Measurements from ENCODE around the gene ALK.

ALK gene

DNA sequence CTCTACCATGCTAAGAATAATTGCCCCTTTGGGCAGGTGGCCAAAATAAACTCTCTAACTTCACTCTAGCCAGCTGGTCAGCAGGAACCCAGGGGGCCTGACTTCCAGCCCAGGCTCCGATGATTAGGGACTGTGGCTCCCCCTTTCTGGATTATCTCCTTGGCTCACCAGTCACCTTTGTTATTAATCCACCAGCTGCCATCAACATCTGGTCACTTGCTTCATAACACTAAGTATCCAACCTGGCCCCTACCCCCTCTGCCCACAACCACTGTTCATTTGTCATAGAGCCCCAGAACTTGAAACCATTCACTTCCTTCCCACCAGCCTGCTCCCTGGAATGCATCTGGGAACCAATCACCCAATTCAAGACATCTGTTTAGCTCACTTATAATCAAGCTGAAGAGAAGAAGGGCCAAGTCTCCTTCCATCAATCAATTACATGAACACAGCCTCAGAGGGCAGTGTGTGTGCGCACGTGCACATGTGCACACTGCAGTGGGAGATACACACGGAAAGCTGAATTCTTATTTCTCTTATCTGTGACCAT is 215.1 kb downstream of the ALK start:
- DNase-seq (ENCODE audit: low read depth) = no peak

DNA sequence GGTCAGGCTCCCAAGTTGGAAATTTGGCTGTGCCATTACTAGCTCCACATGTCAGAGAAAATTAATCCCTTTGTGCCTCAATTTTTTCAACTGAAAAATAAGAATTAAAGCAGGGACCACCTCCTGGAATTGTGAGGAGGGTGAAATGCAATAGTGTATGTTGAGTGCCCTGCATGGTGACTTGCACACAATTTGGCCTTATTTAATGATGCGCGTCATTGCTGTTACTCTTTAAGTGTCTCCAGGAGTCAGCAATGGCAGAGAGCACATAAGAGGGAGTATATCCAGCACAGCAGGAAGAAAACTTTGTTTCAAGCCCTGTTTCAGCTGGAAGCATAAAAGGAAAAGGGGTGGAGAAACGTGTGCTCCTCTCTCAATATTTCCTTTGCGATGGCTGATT is 215.8 kb downstream of the ALK start:
- DNase-seq (ENCODE audit: low read depth) = no peak

DNA sequence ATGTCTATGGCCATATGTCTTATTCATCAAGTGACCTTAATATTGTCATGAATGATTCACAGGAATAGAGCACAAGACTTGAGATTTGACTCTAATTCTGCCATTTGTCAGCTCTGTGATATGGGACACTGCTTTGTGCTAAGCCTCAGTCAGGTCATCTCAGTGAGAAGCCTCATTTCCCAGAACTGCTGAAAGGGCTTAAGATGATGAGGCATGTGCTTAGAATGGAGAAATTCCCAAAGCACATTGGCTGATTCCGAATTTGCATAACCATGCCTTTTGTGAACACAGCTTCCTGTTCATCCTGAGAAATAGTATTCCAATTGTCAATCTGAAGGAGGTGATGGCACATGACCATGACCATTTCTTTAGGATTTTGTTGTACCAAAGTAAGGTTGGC is 218.1 kb downstream of the ALK start:
- DNase-seq (ENCODE audit: low read depth) = no peak

DNA sequence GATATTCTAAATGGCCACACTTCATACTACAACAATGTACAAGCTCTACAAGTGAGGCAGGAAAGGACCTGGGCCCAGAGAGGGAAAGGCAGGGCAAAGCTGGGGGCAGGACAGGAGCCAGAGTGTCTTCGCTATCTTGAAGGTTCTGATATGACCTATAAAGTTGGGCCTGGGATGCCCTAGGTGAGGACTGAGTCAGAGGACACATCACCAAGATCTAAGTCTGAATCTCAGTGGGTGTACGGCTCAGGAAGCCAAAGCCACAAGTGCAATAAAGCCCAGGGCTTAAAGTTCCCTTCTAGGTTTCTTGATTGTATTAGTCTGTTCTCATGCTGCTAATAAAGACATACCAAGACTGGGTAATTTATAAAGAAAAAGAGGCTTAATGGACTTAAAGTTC is 219.1 kb downstream of the ALK start:
- no peak for DNase-seq (ENCODE audit: low read depth)

DNA sequence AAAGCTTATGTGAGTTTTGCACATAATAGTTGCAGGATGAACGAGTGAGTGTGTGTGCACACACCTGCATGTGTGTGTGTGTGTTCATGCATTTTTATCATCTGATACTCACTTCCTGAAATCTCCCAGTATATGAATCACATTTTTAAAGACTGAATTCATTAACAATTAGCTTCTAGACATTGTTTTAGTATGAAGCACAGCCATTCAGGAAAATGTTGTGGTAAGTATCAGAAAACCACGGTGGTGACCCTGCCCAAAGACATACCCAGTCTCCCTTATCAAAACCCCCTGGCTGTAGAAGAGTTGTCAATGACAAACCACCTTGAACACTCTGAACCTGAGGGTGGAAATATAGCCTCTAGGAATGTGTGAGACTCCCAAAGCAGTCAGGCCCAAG is 220.8 kb downstream of the ALK start:
- DNase-seq (ENCODE audit: low read depth) = peak; percentile 22

DNA sequence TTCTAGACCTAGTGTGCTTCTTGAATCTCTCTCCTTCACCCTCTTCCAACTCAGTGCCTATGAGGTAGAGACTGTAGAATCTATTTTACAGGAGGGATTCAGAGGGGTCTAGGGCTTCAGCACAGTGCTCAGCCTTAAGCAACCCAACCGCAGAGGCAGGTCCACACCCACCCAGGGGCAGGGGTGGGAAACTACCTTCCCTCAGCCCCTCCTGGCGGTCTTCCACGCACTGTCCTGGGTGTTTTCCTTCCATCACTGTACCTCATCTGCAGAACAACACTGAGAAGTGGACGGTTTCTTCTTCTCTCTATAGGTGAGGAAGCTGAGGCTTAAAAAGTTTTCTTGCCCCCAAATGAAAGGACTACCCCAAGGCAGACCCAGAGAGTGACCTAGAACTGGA is 222.3 kb downstream of the ALK start:
- DNase-seq (ENCODE audit: low read depth) = no peak

DNA sequence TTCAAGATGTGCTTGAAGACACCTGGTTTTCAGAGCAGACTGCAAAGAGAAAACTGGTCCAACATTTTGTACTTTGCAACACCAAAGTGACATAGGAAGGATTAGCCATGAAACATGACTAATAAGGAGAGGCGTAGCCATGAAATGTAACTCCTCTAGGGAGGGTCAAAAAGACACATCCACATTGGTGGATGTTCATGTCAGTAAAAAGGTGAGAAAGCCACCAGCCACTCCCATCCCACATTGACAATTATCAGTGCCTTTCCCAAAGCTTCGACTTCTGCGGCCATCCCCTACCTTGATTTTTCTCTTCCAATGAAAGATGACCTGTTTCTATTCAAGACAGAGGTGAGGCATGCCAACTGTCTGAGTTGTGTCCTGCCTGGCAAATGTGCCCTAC is 223.2 kb downstream of the ALK start:
- no peak for DNase-seq (ENCODE audit: low read depth)

DNA sequence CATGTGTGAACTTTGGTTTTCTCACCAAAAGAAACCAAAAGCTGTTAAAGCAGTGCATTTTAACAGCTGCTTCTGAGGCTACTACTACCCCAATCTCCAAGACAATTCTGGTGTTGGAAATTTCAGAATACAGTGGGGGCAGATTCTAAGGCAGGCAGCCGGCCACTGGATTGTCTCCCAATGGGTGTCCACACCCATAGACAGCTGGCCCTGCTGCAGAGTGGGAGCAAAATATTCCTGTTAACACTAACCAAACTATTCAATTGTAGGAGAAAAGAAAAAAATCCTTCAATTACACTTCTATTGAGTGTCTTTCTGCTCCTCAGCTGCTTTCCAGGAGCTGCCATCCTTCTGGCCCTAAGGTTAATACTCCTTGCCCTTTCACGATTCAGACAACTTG is 223.7 kb downstream of the ALK start:
- DNase-seq (ENCODE audit: low read depth) = no peak

DNA sequence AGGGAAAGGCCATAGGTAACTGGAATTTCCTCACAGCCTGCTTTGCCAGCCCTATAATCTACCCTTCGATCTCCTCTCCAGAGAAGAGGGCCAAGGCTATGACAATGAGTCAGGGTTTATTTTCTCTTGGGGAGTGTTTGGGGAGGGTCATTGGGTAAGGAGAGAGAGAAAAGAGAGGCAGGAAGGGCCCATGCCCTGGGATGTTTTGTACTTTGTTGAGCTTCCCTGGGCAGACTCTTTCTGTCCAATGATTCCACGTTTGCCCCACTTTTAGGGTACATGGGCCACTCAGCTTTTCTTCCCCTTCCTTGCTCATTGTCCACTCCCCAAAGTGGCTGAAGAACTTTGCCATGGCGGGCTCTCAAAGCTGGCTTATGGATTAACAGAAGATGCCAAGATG is 224.2 kb downstream of the ALK start:
- no peak for DNase-seq (ENCODE audit: low read depth)

DNA sequence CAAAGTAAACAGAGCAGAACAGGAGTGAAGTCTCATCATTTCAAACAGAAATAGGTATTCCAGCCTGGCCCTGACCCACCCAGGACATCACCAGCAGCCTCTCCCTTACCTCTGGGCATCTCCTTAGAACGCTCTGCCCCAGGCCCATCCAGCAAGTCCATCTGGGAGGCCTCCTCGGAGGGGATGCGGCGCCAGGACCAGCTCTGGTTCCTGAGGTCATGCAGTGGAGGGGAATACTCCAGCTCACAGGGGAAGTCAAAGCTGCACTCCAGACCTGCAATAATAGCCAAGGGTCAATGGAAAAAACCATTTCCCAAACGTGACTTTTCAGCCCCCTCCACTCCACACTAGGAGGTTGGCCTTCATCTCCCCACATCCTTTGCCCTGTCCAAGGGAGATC is 226.6 kb downstream of the ALK start:
- no peak for DNase-seq (ENCODE audit: low read depth)

DNA sequence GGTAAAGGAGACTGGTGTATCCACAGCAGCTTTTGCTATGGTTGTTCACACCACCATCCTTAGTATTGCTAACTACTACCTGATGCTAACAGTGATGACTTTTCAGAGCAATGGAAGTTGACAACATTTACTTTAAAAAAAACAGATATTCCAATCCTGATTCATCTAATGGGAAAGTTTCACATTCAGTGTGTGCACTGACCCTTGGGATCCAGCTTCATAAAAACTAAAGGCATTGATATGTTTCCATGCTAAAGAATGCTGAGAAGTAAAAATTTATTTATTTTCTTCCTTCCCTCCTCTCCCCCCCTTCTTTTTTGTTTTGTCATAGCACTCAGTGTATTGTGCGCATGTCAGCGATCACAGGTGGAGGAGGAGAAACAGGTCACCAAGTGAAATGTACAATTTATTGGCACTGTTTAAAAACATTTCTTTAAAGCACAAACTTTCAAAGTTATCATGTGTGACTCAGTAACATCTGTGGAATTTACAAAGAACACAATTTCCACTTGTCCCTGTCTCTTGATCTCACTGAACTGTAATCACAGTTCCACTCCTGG is 229.9 kb downstream of the ALK start:
- DNase-seq (ENCODE audit: low read depth) = no peak

DNA sequence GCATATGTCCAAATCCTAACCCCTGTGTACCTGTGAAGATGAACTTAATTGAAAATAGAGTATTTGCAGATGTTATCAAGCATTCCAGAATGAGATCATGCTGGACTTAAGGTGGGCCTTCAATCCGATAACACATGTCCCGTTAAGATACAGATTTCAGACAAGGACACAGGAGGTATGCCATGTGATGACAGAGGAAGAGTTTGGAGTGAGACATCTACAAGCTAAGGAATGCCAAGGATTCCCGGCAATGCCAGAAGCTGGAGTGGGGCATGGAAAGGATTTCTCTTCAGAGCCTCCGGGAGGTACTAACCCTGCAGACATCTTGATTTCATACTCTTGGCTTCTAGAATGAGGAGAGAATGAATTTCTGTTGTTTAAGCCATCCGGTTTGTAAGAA is 231.7 kb downstream of the ALK start:
- DNase-seq (ENCODE audit: low read depth) = no peak

DNA sequence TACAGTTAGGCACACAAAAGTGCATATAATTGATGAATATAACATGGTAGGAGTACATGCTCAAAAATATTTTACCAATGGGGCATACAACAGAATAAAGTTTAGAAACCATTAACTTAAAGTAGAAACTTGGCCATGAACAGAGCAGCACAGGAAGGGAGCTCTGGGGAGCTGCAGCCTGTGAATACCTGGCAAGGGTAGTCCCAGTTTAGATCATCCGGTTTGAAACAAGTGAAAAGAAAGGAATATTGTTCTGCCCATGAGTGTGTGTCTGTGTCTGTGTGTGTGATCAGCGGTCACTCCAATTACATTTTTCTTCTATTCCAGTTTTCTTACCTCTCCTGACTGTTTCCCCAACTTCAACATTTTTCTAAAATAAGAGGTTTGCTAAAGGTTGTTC is 233.0 kb downstream of the ALK start:
- DNase-seq (ENCODE audit: low read depth) = no peak

DNA sequence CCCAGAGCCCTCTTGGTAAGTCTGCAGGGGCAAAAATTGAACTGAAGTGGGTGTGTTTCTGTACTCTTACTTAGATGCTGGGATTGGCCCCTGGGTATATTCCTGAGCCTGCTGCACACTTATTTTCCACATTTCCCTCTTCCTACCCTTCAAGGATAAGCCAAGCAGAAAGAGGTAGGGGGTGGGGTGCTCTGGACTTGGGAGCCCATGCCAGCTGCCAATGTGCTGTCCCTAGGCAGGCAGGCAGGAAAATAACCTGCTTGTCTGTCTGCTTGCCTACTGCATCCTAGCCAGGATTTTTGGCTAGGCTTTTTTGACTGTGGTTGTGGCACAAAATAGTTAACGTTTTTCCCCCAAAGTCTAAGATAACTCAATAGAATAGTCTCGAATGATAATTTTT is 234.3 kb downstream of the ALK start:
- no peak for DNase-seq (ENCODE audit: low read depth)

DNA sequence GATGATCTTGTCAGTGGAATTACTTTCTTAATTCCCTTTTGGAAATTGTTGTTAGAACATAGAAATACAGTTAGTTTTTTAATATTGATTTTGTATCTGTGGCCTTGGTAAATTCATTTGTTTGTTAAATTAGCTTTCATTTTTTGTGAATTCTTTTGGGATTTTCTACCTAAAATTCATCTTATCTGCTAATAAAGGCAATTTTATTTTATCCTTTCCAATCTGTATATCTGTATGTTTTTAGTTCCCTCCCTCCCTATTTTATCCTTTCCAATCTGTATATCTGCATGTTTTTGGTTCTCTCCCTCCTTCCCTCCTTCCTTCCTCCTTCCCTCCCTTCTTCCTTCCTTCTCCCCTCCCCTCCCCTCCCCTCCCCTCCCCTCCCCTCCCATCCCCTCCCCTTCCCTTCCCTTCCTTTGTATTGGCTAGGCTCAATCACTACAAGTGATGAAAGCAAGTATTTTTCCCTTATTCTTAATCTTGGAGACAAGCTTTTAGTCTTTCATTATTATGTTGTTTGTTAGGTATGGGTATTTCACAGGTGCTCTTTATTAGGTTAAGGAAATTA is 244.4 kb downstream of the ALK start:
- DNase-seq (ENCODE audit: low read depth) = no peak

DNA sequence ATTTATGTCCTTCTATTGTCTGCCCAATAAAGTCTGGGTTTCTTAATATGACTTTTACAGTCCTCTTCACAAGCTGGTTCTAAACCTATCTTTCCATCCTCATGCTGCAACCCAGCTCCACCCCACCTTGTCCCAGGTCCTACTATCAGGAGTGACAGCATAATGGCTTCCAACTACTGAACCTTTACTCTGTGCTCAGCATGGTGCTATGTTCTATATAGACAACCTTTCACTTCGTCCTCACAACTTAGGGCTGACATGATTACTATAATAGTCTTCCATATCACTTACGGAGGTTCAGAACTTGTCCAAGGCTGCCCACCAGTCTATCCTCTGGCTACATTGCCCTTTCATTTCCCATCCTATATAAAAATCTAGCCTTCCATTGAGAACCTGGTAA is 256.8 kb downstream of the ALK start:
- no peak for DNase-seq (ENCODE audit: low read depth)

DNA sequence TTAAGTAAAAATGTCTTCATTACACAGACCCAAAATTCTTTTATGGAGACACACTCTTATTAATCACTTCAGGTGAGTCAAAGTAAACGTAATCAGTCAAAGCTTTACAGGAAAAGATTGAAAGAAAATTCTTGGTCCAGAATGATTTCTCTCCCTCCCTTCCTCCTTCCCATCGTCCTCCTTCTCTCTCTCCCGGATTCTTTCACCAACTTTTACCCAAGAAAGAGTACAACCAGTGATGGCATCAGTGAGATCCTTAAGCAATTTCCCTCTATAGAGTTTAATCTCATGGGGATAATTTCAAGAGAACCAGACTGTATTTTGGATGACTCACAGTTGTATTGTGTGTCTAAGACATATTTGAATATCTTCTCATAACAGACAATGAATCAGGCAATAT is 258.1 kb downstream of the ALK start:
- peak; percentile 21 for DNase-seq (ENCODE audit: low read depth)

DNA sequence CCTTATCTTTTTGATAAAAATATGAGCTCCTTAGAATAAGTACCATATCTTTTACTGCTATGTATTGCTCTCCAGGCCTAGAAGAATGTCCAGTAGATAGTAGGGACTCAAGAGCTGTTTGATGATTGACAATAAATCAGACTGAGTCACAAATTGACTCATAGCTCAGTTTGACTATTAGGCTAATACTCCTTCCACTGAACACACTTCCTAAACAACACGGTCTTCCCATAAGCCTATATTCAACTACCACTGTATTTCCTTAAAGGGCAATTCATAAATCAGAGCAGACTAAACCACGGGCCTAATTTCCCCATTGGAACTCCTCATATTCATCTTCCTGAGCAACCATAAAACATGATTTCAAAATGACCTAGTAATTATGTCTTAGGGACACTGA is 258.5 kb downstream of the ALK start:
- no peak for DNase-seq (ENCODE audit: low read depth)

DNA sequence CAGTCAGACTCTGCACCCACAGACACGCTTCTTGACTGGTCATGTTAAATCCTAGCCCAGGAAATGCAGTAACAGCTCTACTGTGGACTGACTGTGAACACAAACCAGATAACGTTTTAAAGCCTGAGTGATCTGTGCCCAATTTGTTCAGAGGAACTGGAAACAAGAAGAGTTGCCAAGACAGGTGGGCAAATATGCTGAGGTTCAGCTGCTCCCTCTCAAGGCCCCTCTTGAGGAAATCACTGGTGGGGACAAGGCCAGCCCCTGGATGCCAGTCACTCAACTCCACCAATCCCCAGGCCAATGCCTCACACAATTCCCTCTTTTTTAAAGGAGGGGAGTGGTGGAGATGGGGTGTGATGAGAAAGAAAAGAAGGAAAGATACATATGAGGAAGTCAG is 261.2 kb downstream of the ALK start:
- DNase-seq (ENCODE audit: low read depth) = no peak

DNA sequence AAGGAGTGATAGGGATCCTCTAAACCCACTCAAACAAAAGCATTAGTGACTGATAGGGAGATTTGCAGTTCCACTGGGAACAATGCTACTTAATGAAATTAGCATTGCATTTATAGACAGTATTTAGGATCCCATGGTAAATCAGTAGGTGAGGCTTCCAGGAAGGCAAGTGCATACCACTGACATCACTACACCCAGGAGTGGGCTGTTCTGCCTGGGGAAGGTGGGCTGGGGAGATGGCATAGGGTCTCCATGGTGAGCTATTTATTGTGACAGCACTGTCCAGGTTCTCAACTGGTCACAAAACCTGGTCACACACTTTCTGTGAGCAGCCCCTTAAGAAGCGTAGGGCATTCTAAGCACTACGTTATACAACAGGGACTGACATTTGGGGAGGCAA is 262.2 kb downstream of the ALK start:
- no peak for DNase-seq (ENCODE audit: low read depth)

DNA sequence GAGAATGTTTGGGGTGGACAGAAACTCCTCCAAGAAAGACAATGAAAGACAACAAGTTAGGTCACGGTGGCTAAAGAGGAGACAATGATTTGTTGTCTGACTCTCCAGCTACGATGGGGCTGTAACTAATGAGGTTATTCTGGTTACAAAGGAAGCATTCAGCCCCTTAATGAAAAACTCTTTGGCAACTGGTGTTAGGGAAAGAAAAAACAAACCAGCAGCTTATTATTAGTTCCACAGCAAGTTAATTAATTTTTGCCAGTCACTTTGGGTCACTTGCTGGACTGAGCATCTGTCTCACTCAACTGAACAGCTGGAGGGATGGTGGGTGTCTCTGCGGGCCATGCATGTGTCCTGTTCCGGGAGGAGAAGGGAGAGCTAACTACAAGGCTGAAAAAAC is 263.7 kb downstream of the ALK start:
- no peak for DNase-seq (ENCODE audit: low read depth)

DNA sequence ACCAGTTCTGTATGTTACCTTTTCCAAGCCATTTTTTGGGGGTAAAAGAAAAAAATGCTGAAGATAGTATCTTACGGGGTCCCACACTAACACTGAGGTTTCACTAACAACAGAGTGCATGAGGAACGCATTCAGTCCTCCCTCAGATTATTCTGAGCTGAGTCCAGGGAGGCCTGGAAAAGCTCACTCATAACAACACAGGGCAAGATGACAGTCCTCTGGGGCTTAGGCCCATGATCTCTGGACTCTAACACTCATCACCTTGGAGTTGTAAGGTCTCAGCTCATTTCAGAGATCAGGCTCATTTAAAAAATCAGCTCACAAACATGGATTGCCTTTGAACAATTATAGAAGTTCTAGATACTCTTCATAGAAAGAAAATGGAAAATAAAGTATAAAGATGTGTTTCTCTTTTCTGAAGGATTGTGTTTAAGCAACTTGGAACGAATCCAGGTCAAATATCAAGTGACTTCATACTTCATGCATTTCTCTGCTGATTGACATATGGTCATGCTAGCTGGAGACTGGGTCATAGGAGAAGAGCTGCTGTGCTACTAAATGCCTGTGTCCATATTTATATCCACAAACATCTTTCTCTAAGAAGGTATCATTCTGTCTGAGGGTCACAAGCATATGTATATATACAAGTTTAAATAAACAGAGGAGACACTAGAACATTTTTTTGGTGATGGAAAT is 265.8 kb downstream of the ALK start:
- no peak for DNase-seq (ENCODE audit: low read depth)

DNA sequence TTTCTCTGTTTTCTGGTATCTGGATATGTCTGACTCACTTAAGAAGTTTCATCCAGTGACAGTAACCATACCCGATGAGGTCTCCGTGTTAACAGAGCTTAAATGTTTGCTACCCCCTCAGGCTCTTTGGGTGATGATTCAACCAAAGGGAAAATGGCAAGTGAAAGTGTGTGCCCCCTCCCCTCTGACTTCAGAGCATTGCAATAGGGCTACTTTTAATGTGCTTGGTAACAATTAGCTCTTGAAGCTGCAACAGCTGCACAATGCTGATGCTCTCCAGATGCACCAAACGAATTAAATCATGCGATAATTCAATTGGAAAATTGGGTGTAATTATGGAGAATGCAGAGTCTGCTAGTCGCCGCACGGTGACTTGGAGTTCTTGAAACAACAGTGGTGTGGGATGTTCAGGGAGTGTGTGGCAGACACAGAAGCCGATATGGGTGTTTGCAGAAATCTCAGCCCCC is 270.7 kb downstream of the ALK start:
- DNase-seq (ENCODE audit: low read depth) = no peak

DNA sequence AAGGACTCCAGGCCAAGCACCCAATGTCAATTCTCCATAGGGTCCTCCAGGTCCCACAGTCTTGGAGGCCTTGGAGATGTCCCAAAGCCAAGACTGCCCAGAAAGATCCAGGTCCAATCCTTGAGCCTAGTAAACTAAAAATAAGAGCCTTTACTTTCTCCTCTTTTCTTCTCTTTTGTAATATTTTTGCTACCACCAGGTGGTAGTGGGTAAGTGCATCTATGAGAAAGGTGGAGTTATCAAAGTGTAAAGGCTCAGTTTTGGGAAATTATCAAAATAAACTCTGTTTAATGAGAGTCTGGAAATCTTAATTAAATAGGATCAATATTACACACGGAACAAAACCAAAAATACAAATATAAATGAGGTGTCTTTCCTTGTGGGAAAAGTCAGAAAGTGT is 276.4 kb downstream of the ALK start:
- DNase-seq (ENCODE audit: low read depth) = no peak

Data from EH (cell line).